HEK293T (cell line): Measurements from ENCODE around the gene LCN12.

Experiments used
- CTCF ChIA-PET: fragments of 350-600 bp; formaldehyde crosslinking; extraction: SDS; loops from one replicate; lab custom pipeline; 2021; ENCODE audit warnings: antibody characterized with exemption, inconsistent platforms; lab: Yijun Ruan, JAX
- POLR2A ChIA-PET: fragments of 350-600 bp; formaldehyde crosslinking; extraction: SDS; loops from one replicate; lab custom pipeline; 2020; ENCODE audit warnings: antibody characterized with exemption, inconsistent platforms; lab: Yijun Ruan, JAX
- DNase-seq: peaks from one replicate; pipeline ENCODE4 v3.0.0; 2012; ENCODE audit warnings: mixed read lengths; ENCODE audit errors: extremely low spot score
- ARNT ChIP-seq: fragments of 450-650 bp; IDR thresholded peaks from 2 replicates; pipeline ENCODE4 v1.6.1; 2017; ENCODE audit warnings: mild to moderate bottlenecking
- BHLHE40 ChIP-seq: fragments of 450-650 bp; IDR thresholded peaks from 2 replicates; pipeline ENCODE4 v1.6.1; 2016; ENCODE audit warnings: mild to moderate bottlenecking, moderate library complexity, borderline replicate concordance
- CTBP1 ChIP-seq: fragments of 450-650 bp; IDR thresholded peaks from 2 replicates; pipeline ENCODE4 v1.6.1; 2016; ENCODE audit warnings: borderline replicate concordance
- ELF4 ChIP-seq: fragments of 450-650 bp; IDR thresholded peaks from 2 replicates; pipeline ENCODE4 v1.6.1; 2017; ENCODE audit warnings: antibody characterized with exemption
- FOXA1 ChIP-seq: fragments of 450-650 bp; IDR thresholded peaks from 2 replicates; pipeline ENCODE4 v1.6.1; 2016; ENCODE audit warnings: mild to moderate bottlenecking
- FOXK2 ChIP-seq: fragments of 450-650 bp; IDR thresholded peaks from 2 replicates; pipeline ENCODE4 v1.6.1; 2016; ENCODE audit warnings: mild to moderate bottlenecking
- FOXM1 ChIP-seq: fragments of 450-650 bp; IDR thresholded peaks from 2 replicates; pipeline ENCODE4 v1.6.1; 2017; ENCODE audit warnings: mild to moderate bottlenecking, borderline replicate concordance
- HDGF ChIP-seq: fragments of 450-650 bp; IDR thresholded peaks from 2 replicates; pipeline ENCODE4 v1.6.1; 2017; ENCODE audit warnings: antibody characterized with exemption, borderline replicate concordance
- L3MBTL2 ChIP-seq: fragments of 450-650 bp; conservative IDR thresholded peaks from 2 replicates; pipeline ENCODE4 v1.6.1; 2016; ENCODE audit warnings: mild to moderate bottlenecking
- LEF1 ChIP-seq: fragments of 450-650 bp; IDR thresholded peaks from 2 replicates; pipeline ENCODE4 v1.6.1; 2017; ENCODE audit warnings: mild to moderate bottlenecking, borderline replicate concordance
- NFRKB ChIP-seq: fragments of 450-650 bp; IDR thresholded peaks from 2 replicates; pipeline ENCODE4 v1.6.1; 2016; ENCODE audit warnings: mild to moderate bottlenecking, moderate library complexity
- SP1 ChIP-seq: fragments of 450-650 bp; IDR thresholded peaks from 2 replicates; pipeline ENCODE4 v1.6.1; 2017
- SUZ12 ChIP-seq: fragments of 450-650 bp; IDR thresholded peaks from 2 replicates; pipeline ENCODE4 v1.6.1; 2016; ENCODE audit warnings: mild to moderate bottlenecking
- TARDBP ChIP-seq: fragments of 450-650 bp; IDR thresholded peaks from 2 replicates; pipeline ENCODE4 v1.6.1; 2016
- ZNF384 ChIP-seq: fragments of 450-650 bp; IDR thresholded peaks from 2 replicates; pipeline ENCODE4 v1.6.1; 2016
- TF ChIP-seq, protein P1 (sequence below): fragments of 450-650 bp; IDR thresholded peaks from 2 replicates; pipeline ENCODE4 v1.6.1; 2016

Gene LCN12

GRCh38 chr9:136963341-136963740 lies 11.3 kb downstream of the LCN12 start:
- ChIA-PET CTCF (no interaction called here), POLR2A (no interaction called here)
- no peak for DNase-seq
- no peak for TF ChIP-seq CTBP1
- TF ChIP-seq ZNF384: no peak
- no peak for TF ChIP-seq FOXA1
- no peak for TF ChIP-seq FOXM1
- TF ChIP-seq, protein P1, sequence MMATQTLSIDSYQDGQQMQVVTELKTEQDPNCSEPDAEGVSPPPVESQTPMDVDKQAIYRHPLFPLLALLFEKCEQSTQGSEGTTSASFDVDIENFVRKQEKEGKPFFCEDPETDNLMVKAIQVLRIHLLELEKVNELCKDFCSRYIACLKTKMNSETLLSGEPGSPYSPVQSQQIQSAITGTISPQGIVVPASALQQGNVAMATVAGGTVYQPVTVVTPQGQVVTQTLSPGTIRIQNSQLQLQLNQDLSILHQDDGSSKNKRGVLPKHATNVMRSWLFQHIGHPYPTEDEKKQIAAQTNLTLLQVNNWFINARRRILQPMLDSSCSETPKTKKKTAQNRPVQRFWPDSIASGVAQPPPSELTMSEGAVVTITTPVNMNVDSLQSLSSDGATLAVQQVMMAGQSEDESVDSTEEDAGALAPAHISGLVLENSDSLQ: no peak

DNA sequence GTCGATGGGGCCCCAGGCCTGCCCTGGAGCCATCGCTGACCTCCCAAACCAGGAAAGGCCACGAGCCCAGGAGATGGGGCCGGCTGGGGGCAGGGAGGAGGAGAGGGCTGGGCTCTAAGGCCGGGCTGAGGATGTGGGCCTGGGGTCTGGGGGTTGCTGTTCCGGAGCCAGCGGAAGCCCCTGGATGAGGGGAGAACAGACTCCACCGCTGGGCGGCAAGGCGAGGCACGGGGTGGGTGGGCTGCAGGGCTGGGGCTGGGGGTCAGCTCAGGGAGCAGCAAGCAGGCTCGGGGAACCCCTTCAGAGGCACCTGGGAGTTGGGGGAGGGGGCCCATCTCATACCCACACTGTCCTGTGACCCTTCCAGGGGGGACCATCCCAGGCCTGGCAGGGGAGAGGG lies 11.7 kb downstream of the LCN12 start:
- no peak for DNase-seq
- ChIA-PET POLR2A (no interaction called here), CTCF (no interaction called here)
- no peak for TF ChIP-seq HDGF
- no peak for TF ChIP-seq FOXA1
- TF ChIP-seq ARNT: no peak
- TF ChIP-seq ZNF384: no peak
- no peak for TF ChIP-seq SP1
- TF ChIP-seq BHLHE40: no peak
- TF ChIP-seq TARDBP: no peak
- TF ChIP-seq LEF1: no peak
- TF ChIP-seq ELF4: no peak
- TF ChIP-seq CTBP1: no peak
- no peak for TF ChIP-seq SUZ12
- TF ChIP-seq FOXM1: no peak
- TF ChIP-seq NFRKB: no peak
- no peak for TF ChIP-seq L3MBTL2
- TF ChIP-seq, protein P1: no peak

DNA sequence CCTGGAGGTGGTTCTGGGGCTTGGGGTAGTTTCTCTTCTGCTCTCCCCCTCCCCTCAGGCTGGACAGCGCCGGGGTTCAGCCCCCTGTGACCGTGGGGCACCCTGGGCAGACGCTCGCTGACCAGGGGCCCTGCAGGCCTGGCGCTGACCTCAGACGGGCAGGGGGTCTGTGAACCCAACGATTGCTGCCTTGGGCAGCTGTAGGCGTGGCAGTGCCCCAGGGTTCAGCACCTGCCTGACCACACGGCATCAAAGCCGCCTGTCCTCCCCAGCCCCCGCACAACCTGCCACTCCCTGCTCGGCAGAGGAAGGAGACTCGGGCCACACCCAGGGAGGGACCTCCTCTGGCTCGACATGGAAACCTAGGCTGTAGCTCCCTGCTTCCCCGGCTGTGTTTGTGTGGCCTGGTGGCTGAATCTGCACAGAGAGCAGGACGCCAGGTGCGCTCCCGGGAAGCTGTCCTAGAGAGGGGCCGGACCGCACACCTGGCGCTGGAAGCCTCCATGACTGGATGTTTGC lies 12.2 kb downstream of the LCN12 start:
- DNase-seq: no peak
- ChIA-PET CTCF (no interaction called here), POLR2A (interaction anchor here (1.0 kb wide), 1 partner anchor 16 kb away, joined by 4 read pairs; no protein-coding TSS in a partner anchor)
- TF ChIP-seq ELF4 (no peak), TARDBP (no peak), L3MBTL2 (no peak), FOXK2 (no peak)
- TF ChIP-seq, protein P1: no peak

DNA sequence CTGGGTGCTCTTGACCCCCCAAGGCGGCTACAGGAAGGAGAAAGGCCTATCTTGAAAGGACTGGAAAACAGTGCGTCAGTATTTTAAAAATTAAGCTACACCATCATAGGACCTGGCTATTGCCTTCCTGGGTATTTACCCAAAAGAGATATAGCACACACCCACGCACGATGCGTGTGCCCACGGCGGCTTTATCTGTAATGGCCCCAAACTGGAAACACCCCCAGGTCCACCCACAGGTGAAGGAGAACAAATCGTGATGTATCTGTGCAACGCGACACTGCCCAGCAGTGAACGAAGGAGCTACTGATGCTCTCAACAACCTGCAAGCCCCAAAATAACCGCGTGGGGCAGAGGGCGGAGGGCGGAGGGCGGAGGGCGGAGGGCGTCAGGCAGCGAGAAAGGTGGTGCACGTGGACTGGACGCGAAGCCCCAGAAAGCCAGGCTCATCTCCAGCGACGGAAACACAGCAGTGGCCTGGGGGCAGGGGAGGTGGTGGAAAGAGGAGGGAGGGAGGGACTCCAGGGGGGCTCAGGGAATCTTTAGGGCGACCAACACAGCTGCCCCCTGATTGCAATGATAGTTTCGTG lies 12.9 kb downstream of the LCN12 start:
- TF ChIP-seq HDGF (no peak), SP1 (no peak), NFRKB (no peak), ARNT (no peak), L3MBTL2 (no peak), FOXK2 (no peak)
- ChIA-PET POLR2A (interaction anchor here (1.0 kb wide), 1 partner anchor 17 kb away, joined by 4 read pairs; no protein-coding TSS in a partner anchor), CTCF (interaction anchor here (1.1 kb wide), 1 partner anchor 64 kb away, joined by 4 read pairs; no protein-coding TSS in a partner anchor)
- DNase-seq: no peak

DNA sequence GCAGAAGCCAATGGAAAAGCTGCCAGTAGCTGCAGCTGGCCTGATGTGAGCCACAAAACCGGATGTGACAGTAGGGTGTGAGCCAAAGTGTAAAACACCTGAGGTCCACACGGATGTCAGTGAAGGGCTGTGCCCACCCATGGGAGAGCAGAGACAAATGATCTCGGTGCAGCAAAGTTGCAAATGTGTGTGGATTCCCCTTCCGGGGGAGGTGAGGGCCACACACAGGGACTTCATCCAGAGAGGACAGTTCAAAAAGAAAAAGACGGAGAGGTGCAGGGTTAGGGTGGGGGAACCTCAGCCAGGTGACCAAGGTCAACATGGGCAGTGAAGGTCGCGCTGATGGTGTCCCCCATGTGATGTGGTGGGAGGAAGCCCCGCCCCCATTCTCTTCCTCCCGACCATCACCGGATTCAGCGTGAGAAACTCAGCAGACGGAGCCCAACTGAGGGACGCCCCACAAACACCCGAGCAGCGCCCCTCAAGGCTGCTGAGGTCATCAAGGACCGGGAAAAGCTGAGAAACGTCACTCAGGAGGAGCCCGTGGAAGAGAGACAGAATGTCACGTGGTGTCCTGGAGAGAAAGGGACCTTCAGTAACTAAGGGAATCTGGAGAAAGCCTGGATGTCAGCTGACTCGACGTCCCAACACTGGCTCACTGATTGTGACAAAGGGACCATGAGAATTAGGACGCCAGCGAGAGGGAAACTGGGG lies 13.9 kb downstream of the LCN12 start:
- TF ChIP-seq ELF4: no peak
- no peak for TF ChIP-seq FOXK2
- no peak for TF ChIP-seq SP1
- TF ChIP-seq HDGF: no peak
- TF ChIP-seq ARNT: no peak
- TF ChIP-seq FOXM1: no peak
- no peak for TF ChIP-seq LEF1
- TF ChIP-seq NFRKB: no peak
- TF ChIP-seq SUZ12: no peak
- TF ChIP-seq, protein P1: no peak
- no peak for TF ChIP-seq BHLHE40
- TF ChIP-seq L3MBTL2: no peak
- no peak for TF ChIP-seq ZNF384
- no peak for TF ChIP-seq TARDBP
- no peak for TF ChIP-seq FOXA1
- TF ChIP-seq CTBP1: no peak
- no peak for DNase-seq
- ChIA-PET CTCF (interaction anchor here (1.1 kb wide), 1 partner anchor 63 kb away, joined by 4 read pairs; no protein-coding TSS in a partner anchor), POLR2A (no interaction called here)
